UCSD-AML1 (cell line): ENCODE results near the gene FBXL7.

Experiments
- DNase-seq: peaks from one replicate; lab custom pipeline; 2025; ENCODE audit not compliant: unreplicated experiment; lab: John Stamatoyannopoulos, UW

Gene FBXL7

DNA sequence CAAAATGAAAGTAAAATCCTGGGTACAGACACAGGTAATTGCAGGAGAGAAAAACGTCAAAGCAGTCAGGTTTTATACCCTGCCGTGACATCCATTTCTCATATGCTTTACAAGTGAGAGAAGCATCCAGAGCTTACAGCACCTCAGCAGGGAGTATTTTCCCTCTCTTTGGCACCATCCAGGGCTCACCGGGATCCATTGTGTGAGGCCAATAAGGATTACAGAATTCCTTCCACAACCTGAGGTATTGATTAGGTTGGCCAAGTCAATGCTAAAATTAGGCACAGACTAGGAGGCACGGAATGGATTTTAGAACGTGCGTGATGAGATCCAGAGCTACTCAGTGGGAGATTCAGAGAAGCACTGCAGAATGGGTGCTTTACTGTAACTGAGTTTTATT, 296.6 kb downstream of the FBXL7 start:
- DNase-seq: no peak

DNA sequence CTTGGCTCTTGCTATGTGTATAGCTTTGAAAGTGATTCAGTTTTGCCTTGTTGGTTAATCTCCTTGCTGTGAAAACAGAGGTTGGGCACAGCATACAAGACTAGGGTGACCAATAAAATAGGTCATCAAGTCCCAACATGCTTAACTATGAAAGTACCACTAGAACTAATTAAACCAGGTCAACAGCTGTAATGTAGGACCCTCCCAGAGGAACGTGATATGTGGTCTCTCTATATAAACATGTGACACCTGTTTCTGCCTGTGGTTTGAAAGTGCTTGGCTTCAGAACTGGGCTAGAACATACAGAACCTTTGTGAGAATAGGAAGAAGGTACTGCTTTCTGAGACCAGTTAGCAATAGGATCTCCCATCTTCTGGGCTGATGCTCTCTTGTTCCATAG, 297.1 kb downstream of the FBXL7 start:
- DNase-seq: no peak

DNA sequence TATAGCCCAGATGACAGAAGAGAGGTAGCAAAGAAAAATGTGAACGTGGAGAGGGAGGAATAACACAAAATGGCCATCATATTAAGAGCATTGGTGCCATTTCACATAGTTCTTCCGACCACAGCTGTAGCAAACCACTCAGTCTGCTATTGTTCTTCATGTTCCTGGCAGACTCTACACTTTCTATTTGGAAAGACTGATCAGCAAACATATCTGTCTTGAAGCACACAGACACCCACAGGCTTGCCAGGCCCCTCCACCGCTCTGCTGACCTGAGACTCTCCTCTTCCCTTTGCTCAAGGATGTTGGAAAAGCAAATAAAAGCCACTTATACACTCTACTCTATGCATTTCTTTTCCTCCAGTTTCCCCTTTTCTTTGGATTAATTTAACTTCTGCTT, 298.0 kb downstream of the FBXL7 start:
- no peak for DNase-seq

DNA sequence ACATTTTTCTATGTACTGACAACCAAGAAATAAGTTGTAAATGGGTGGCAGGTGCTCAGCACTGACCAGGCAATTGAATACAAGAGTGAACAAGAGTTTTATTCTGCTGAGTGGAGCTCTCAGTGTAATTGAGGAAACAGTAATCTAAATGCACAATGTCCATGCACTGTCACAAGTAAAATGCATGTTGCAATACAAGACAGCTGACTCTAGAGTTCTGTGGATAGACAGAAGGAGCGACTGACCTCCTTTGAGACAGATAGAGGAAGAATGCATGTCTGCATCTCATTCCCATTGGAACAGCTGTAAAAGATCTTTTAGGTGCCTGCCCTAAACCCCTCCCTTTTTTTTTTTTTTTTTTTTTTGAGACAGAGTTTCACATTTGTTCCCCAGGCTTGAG, 299.0 kb downstream of the FBXL7 start:
- DNase-seq: no peak

DNA sequence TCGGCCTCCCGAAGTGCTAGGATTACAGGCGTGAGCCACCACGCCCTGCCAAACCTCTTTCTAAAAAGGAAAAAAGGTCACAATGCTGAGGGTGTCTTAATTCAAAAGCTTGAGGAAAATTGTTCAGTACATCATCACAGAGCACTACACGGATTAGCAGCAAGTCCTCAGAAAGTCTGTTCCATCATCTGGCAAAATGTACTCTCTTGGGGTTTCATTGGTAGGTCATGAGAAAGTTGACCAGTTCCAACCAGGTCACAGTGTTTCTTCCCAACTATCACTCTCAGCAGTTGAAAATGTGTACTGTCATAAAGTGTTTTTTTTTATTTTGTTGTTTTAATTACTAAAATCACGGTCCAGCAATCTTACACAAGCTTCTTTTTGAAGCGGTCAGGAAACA, 299.6 kb downstream of the FBXL7 start:
- no peak for DNase-seq

DNA sequence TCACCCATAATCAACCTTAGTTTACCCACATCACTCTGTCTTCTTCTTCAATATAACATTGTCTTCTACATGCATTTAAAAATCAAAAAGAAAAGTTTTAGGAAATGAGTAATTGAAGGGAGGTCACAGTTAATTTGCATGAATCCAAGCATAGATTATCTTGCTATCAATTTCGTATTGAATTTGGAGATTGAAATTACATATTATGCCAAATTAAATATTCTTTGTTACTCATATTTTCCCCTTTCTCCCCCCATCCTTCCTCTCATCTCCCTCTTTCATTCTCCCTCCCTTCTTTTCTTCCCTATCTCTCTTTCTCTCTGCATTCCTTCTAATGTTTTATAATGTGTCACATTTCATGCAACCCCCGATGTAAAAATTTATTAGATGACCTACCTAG, 303.3 kb downstream of the FBXL7 start:
- no peak for DNase-seq

DNA sequence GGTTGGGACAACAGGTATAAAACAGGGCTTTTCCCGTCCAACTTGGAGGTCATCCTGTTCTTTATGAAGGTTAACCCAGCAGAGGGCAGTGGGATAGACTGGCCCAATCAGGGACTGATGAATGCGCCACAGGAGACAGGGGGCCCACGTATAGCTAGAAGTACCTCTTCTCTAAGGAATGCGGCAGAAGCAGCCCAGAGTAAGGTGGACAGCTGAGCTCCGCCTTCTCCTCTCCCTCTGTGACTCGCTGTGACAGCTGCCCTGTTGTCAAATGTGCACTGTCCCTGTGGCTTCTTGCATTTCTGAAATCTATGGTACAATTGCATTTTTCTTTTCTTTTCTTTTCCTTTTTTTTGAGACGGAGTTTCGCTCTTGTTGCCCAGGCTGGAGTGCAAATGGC, 306.6 kb downstream of the FBXL7 start:
- DNase-seq: no peak

DNA sequence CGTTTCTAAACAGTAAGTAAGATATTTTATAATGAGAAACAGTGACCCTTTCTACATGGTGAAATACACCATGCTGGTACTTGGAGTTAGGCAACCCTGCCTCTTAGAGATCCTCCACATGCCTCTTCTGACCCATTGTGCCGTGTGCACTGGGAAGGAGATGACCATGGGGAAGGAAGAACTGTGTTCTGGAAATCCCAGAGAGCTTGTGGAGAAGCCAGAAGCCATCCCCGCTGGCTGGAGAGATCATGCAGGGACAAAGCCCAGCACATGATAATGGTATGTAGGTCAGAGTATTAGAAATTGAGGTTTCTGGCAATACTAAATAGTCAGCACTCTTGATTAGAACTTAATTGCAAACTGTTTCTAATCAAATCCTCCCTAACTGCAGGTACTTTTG, 307.3 kb downstream of the FBXL7 start:
- DNase-seq: no peak

DNA sequence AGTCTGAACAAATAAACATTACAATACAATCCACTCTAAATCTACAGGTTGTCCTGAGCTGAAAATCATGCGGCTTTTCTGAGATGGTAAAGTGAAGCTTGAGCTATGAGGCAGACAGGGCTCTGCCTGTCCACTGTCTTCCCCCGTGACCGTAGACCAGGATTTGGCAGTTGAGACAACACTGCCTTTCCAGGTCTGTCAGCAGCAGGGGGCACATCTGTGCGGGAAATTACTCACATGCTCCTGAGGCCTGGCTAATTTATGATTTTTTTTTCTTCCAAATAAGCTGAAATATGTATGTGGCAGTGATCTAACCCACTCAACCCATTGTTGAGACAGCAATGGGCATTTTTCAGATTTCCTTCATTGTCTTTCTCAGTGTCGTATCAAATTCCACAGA, 307.9 kb downstream of the FBXL7 start:
- DNase-seq: no peak

DNA sequence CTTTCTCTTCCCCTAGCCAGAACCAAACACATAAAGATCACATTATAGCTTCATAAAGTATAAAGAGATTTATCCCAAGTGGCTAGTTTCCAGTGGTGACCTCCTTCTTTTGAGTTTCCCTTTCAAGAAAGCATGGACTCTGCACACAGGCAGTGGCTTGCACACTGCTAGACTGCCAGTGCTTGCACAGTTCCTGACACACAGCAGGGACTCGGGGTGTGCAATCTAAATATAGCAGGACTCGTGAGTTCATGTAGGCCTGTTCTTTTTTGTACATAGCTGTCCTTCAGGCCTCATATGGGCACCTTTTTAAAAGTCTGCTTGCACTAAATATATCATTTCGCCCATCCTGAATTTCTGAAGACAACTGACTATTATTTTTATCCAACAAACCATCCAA, 308.6 kb downstream of the FBXL7 start:
- no peak for DNase-seq

DNA sequence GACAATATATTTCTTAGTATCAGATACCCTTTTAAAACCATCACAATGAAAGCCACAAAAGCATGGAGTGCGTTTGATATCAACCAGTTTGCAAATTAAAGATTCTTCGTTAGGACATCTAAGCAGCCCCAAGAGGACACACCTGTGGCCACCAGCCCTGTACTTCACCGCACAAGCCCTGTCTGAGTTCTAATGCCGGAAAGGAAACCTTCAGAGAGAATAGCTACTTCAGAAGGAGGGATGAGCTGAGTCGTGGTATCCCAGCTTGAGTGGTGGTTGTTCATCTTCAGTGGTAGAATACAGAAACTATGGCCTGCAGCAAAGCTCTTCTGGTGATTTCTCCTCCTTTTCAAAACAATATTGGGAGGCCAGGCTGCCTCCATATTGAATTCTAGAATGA, 319.6 kb downstream of the FBXL7 start:
- DNase-seq: no peak

DNA sequence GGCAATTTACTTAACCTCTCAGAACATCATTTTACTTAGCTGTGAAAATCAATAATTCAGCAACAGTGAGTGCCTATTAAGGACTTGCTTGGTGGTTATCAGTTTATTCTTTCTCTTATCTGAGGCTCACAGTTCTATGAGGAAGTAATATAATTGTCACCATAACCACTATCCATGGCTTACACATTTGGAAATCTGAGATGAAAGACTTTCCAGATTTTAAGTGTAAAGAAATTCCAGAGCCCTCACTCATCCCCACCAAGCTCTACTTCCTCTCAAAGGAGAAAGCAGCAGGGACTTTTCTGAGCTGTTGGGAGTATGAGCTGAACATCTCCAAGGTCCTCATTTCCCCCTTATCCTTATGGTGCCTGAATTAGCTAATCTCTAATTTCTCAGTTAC, 321.5 kb downstream of the FBXL7 start:
- no peak for DNase-seq

DNA sequence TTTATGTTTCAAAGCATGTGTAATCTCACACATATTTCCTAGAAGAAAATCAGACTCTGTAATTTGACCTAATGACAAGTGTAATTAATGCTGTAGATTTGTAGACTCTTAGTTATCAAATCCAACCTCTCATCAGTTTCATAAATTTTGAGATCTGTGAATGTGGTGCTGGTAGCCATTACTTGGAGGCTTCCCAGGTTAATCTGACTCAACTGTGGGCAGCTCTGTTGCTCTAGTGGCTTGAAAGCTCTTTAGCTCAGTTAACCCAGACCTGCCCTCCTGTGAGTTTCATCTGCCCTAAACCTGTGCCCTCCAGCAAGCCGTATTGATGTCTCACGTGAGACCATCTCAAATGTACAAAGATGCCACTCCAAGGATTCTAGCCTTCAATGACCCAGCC, 323.4 kb downstream of the FBXL7 start:
- no peak for DNase-seq

DNA sequence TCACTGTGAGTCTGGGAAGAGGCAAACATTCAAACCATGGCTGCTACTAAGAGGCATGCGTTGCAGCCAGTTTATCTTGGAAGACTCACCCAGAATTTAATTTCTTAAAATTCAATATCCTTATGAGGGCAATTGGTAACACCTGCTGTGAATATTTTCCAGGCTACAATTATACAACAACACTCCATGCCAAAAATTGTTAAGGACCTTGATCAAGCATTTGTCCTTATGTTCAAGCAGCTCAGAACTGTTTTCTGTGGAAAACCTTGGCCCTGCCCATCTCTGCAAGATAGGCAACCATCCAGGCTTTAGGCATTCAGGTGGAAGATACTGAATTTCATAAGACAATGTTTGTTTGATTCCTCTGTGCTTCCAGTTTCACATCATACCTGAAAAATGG, 327.8 kb downstream of the FBXL7 start:
- no peak for DNase-seq

DNA sequence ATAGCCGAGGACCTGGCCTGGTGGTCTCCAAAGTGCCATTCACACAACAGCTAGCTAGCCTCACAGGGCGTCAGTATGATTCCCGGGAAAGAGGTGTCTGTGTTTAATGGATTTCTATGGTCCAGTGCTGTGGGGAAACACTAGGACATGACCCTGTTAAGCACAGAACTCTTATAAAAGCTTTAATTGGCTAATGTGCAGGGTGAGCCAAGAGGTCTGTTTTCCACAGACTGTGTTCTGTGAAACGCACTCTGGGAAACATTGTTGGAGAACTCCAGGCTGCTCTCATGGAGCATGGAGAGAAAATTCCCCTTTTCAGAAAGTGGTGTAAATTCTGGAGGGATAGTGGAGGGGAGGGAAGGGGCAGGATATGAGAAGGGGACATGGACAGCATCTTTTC, 331.4 kb downstream of the FBXL7 start:
- DNase-seq: no peak

DNA sequence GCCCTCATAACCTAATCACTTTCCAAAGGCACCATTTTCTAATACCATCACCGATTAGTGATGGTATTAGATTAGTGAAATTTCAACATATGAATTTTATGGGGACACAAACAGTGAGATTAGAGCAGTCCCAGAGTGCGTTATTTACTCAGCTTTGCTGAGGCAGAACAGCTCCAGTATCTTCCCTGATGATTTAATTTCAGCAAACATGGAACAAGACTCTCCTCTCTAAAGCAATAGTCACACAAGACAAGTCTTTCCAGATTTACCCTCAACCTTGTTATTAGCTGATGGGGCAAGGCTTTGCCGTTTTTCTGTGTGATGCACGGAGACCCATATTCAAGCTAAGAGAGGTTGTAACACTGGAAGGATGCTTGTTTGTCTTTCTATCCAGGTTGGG, 333.4 kb downstream of the FBXL7 start:
- DNase-seq: no peak

DNA sequence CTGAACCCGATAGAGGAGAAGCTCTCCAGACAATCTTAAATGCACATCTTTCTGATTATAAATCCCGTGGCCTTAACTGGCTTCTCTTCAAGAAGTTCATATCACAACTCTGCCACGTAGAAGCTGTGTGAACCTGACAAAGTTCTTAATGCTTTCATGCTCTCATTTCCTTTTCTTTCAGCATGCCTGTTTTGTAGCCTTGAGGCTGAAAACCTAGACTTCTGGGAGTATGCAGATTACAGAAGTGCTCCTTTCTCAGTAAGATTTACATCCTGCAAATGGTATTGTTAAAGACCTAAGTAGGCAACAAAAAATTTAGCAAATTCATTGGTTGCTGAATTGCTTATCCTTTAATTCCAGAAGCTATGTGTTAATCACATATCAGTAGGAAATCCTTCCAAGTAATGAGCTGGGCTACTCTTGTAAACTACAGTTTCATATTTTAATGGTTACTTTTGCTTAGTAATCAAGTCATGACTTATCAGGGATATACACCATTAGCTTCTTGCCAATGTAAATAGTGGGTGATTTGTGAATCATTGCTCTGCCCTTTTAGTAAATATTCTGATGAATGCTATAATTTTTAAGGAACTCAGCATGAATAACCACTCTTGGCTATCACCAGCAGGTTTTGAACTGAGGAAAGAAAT, 334.7 kb downstream of the FBXL7 start:
- no peak for DNase-seq

DNA sequence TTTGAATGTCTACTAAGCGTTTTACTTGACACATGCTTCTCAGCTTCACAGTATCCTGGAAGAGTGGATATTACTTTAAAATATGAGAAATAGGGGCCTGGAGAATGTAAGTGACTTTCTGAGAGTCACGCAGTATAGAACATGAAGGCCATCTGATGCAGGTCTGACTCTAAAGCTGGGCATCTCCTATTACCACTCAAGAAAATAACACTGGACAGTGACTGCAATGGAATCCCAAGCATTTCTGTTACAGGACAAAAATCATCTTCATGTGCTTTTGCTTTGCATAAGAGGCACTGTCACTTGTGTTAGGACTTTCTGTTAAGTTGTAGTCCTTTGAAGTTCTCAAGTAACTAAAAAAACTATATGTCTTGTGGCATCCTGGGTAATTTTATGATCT, 335.5 kb downstream of the FBXL7 start:
- DNase-seq: no peak

DNA sequence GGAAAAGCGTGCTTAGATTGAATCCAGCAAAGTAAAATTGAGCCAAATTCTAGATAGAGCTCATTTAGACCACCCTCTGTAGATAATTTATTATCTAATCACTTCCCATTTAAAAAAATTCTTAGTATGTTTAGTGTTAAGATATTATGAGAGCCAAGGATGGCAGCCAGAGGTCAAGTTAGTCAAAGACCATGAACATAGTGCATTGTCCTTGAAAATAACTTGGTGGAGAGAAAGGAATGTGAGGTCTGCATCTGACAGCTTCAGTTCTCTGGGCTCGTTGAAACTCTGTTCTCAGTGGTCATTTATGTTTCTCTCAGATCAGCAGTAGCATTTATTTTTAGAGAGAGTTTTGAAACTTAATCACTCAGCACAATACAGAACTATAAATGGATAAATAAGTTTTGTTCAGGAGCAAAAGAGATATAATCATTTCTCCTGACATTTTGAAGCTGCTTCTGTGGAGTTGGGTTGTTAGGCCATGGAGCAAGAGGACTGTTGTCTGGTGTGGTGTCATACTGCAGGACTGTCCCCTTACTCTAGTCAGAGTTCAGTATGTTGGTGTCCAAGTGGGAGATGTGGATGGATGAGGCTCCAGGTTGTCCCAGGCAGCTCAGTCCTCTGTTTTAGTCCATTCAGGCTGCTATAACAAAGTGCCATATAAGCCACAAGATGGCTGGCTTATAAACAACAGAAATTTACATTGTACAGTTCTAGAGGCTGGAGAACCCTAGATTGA, 337.7 kb downstream of the FBXL7 start:
- no peak for DNase-seq

DNA sequence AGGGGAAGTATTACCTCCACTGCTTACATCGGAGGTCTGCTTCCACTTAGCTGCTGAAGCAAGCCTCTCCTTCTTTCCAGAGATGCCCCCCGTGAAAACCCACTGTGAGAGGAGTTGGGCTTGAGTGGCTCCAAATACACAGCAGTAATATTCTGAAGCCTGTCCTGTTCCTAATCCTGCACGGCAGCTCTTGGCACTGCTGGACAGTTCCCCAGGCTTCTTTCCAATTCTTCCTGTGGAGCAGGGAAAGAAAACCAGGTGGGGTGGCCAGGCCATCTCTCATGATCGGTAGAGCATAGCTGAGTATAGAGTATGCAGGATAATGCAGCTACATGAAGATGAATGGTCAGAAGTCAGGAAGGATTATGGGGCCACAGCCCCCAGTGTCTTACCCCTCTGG, 344.3 kb downstream of the FBXL7 start:
- DNase-seq: no peak

DNA sequence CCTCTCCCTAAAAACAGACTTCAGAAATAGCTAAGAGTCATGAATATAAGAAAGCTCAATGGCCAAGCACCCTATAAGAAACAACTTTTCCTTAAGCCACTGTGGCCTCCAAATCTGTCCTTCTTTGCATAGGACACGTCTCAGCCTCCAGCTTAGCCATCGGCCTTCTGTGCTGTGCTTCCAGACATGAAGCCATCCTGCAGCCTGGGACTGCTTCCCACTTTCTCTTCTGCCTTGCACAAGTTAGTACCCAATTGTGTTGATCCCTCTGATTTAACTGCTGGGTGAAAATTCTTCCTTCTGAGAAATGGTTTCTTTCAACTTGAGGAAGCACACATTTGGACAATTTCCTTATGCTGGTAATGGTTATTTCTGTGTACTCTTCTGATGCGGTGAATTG, 344.9 kb downstream of the FBXL7 start:
- DNase-seq: no peak

DNA sequence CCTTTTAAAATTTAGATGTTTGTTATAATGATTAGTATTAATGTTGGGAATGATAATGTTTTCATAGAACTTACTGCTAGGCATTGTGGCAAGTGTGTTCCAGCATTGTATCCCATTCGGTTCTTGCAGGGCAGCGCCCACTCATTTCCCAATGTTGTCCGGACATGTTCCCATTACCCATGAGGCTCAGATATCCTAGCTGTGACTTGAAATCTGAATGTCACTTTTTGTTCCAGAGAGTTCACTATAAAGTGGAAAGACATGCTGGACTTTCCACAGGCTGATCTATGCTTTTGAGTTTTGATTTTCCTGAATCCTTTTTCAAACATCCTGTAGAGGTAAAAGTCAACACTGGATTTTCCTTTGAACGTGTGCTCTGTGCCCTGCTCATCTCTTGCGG, 350.6 kb downstream of the FBXL7 start:
- no peak for DNase-seq

DNA sequence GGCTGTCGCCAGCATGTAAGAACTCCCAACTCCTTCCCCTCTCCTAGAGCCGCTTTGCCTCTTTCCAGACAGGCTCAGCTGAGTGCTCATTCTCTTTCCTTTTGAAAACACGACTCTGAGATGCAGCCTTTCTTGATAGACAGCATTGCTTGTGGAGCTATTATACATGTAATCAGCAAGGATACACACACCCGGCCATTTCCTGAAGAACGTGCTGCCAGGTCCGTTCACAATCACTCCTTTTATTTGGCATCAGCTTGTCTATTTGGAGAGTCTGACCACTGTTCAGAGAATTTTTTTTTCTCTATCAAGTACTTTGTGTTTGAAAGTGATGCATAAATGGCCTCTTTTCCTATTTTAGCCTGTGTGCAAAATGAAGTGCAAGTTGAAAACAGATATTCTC, 351.0 kb downstream of the FBXL7 start:
- DNase-seq: no peak
